ENCODE measurements around the gene COL7A1.

The COL7A1 gene

DNA sequence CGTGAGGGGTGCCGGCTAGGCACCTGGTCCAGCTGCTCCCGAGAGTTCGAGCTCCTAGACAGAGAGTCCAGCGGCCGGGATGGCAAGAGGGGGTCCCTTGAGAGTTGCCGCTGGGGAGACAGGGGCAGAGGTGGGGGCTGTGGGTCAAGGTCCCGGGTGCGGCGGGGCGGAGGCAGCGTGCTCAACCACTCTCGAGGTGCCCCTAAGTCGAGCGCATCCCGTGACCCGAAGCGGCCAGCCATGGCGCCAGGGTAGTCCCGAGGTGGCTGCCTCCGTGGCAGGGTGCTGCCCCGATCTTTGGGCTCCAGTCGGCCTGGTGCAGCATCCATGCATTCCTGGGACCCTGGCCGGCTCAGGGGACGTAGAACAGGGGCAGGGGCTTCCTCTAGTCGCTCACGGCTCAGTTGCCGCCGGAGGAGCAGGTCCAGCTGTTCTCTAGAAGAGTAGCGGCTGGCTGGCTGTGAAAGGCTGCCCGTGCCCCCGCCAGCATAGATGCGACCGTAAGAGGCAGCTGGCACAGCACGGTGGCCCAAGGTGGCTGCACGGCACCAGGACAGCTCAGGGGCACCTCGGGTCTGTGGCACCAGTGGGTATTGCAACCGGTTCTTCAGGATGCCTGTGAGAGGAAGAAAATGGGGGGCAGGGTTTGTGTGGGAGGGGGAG, 44.9 kb upstream of the COL7A1 start:
- TF ChIP-seq TAF1 (IDR thresholded peaks at IDR 0.05; ENCODE audit: low read depth) (no peak), YY1 (IDR thresholded peaks at IDR 0.05; ENCODE audit: low read depth) (no peak), ZBTB7A (IDR thresholded peaks at IDR 0.05; ENCODE audit: low read depth) (no peak), EP300 (IDR thresholded peaks at IDR 0.05; ENCODE audit: borderline replicate concordance) (no peak), TCF12 (IDR thresholded peaks at IDR 0.05; ENCODE audit: low read depth) (no peak)
- TF ChIP-seq, protein P1, sequence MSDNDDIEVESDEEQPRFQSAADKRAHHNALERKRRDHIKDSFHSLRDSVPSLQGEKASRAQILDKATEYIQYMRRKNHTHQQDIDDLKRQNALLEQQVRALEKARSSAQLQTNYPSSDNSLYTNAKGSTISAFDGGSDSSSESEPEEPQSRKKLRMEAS (IDR thresholded peaks at IDR 0.05), result no peak

- no peak for TF ChIP-seq CEBPB (IDR thresholded peaks at IDR 0.05)
Measured at GRCh38 chr3:48637305-48637704, 42.2 kb upstream of the COL7A1 start.

- TF ChIP-seq TEAD4 (IDR thresholded peaks at IDR 0.05), result no peak
- no peak for TF ChIP-seq CREB1 (IDR thresholded peaks at IDR 0.05; ENCODE audit: low read depth)
- no peak for TF ChIP-seq TAF1 (IDR thresholded peaks at IDR 0.05; ENCODE audit: low read depth)
- TF ChIP-seq EGR1 (IDR thresholded peaks at IDR 0.05), result no peak
Measured at GRCh38 chr3:48636149-48636655, 41.1 kb upstream of the COL7A1 start.

DNA sequence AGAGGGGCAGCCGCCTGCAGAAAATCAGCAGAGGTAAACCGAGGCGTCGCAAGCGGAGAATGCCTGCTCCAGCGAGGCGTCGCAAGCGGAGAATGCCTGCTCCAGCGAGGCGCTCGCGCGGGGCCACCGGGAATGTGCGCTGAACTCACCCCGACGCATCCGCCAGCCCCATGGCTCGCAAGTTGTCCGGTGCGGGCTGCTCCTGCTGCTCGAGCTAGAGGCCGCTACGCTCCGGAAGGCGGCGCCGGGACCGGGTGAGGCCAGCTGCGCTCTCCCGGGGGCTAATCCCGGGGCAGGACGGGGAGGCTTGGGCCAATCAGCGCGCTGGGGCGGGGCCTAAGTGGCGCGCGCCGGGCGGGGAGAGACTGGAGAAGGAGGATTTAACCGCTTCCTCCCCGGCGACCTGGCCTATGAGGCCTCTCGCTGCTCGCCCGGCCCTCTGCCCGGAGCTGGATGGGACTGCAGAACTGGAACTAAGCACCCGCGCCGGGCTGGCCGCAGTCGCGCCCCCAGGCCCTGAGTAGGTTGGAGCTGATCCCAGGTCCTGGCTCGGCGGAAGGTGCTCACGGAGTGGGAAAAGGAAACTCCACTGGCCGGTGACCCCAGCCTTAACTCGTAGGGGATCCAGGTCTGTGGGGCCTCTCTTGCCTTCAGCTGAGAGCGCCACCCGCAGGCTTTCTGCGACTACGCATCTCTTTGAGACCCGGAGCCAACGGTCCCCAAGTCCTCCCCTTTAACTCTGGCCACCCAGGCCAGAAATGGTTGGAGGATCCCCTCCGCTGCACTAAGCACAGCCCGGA, 40.3 kb upstream of the COL7A1 start, which contains the start of gene SLC26A6:
Gene SLC26A6 (minus strand): TSS at position 240 of the 800 bp plus-strand sequence. CDS start 68 bp downstream, at position 172.
- TF ChIP-seq, protein P1 (IDR thresholded peaks at IDR 0.05), result peak; percentile 64
- TF ChIP-seq CREB1 (IDR thresholded peaks at IDR 0.05; ENCODE audit: low read depth) (peak; percentile 9; the same call in 1 of the 2 replicates), TEAD4 (IDR thresholded peaks at IDR 0.05) (no peak), RAD21 (IDR thresholded peaks at IDR 0.05; ENCODE audit: low read depth) (peak; percentile 37; the same call in 1 of the 2 replicates), FOXM1 (IDR thresholded peaks at IDR 0.05; ENCODE audit: borderline replicate concordance, low read depth) (no peak), TAF1 (IDR thresholded peaks at IDR 0.05; ENCODE audit: low read depth) (peak; percentile 83), NFIC (IDR thresholded peaks at IDR 0.05) (no peak; the same call in 1 of the 2 replicates), CEBPB (IDR thresholded peaks at IDR 0.05) (no peak), EGR1 (IDR thresholded peaks at IDR 0.05) (no peak), TCF12 (IDR thresholded peaks at IDR 0.05; ENCODE audit: low read depth) (0 out of 2 replicates have a peak, but pooled peaks have one; percentile 21)
- TF ChIP-seq, protein P2, sequence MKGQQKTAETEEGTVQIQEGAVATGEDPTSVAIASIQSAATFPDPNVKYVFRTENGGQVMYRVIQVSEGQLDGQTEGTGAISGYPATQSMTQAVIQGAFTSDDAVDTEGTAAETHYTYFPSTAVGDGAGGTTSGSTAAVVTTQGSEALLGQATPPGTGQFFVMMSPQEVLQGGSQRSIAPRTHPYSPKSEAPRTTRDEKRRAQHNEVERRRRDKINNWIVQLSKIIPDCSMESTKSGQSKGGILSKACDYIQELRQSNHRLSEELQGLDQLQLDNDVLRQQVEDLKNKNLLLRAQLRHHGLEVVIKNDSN (IDR thresholded peaks at IDR 0.05), result no peak
- TF ChIP-seq, protein P3, sequence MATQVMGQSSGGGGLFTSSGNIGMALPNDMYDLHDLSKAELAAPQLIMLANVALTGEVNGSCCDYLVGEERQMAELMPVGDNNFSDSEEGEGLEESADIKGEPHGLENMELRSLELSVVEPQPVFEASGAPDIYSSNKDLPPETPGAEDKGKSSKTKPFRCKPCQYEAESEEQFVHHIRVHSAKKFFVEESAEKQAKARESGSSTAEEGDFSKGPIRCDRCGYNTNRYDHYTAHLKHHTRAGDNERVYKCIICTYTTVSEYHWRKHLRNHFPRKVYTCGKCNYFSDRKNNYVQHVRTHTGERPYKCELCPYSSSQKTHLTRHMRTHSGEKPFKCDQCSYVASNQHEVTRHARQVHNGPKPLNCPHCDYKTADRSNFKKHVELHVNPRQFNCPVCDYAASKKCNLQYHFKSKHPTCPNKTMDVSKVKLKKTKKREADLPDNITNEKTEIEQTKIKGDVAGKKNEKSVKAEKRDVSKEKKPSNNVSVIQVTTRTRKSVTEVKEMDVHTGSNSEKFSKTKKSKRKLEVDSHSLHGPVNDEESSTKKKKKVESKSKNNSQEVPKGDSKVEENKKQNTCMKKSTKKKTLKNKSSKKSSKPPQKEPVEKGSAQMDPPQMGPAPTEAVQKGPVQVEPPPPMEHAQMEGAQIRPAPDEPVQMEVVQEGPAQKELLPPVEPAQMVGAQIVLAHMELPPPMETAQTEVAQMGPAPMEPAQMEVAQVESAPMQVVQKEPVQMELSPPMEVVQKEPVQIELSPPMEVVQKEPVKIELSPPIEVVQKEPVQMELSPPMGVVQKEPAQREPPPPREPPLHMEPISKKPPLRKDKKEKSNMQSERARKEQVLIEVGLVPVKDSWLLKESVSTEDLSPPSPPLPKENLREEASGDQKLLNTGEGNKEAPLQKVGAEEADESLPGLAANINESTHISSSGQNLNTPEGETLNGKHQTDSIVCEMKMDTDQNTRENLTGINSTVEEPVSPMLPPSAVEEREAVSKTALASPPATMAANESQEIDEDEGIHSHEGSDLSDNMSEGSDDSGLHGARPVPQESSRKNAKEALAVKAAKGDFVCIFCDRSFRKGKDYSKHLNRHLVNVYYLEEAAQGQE (IDR thresholded peaks at IDR 0.05; ENCODE audit: low read depth), result no peak

- TF ChIP-seq NFIC (IDR thresholded peaks at IDR 0.05) (no peak), TCF12 (IDR thresholded peaks at IDR 0.05; ENCODE audit: low read depth) (0 out of 2 replicates have a peak, but pooled peaks have one; percentile 8), ZBTB7A (IDR thresholded peaks at IDR 0.05; ENCODE audit: low read depth) (peak; percentile 74)
Measured at GRCh38 chr3:48634661-48635221, 39.6 kb upstream of the COL7A1 start.

DNA sequence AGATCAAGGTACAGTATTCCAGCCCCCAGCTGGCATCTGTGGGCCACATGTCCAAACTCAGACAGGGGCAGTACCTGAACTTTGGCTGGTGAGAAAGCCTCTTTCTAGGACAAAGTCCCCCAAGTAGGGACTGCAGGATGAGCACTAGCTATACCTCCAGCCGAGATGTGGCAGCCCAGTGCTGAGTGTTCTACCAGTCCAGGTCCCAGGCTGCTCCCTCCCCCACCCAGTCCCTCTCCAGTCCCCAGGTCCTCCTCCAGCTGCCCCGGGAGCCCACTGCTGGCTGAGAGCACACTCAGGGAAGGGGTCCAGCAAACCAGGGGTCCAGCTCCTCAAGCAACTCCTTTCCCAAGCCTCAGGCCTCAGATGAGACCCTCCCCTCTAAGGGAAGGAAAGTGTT, 38.6 kb upstream of the COL7A1 start:
- TF ChIP-seq RAD21 (IDR thresholded peaks at IDR 0.05; ENCODE audit: low read depth), result no peak
- TF ChIP-seq EGR1 (IDR thresholded peaks at IDR 0.05), result no peak
- TF ChIP-seq YY1 (IDR thresholded peaks at IDR 0.05; ENCODE audit: low read depth), result no peak

GRCh38 chr3:48633256-48633655, 38.1 kb upstream of the COL7A1 start:
- TF ChIP-seq TAF1 (IDR thresholded peaks at IDR 0.05; ENCODE audit: low read depth) (no peak), CREB1 (IDR thresholded peaks at IDR 0.05; ENCODE audit: low read depth) (no peak), TCF12 (IDR thresholded peaks at IDR 0.05; ENCODE audit: low read depth) (no peak), EGR1 (IDR thresholded peaks at IDR 0.05) (no peak), FOXM1 (IDR thresholded peaks at IDR 0.05; ENCODE audit: borderline replicate concordance, low read depth) (no peak), EP300 (IDR thresholded peaks at IDR 0.05; ENCODE audit: borderline replicate concordance) (no peak), CEBPB (IDR thresholded peaks at IDR 0.05) (no peak), TEAD4 (IDR thresholded peaks at IDR 0.05) (no peak)
- TF ChIP-seq, protein P1 (IDR thresholded peaks at IDR 0.05), result no peak
- TF ChIP-seq, protein P2 (IDR thresholded peaks at IDR 0.05), result no peak
- TF ChIP-seq, protein P3 (IDR thresholded peaks at IDR 0.05; ENCODE audit: low read depth), result no peak
